Measurements from ENCODE around the gene ALDH1B1.

The ALDH1B1 gene

GRCh38 chr9:38416461-38416860, 24.0 kb downstream of the ALDH1B1 start:
- no peak for DNase-seq (ENCODE audit: low spot score)

- no peak for DNase-seq (ENCODE audit: low spot score)
These were observed 24.8 kb downstream of the ALDH1B1 start for GRCh38 chr9:38417003-38417945.

- no peak for DNase-seq (ENCODE audit: low spot score)
These were observed 25.9 kb downstream of the ALDH1B1 start for GRCh38 chr9:38418366-38418765.

GRCh38 chr9:38419181-38419580, 26.7 kb downstream of the ALDH1B1 start:
- DNase-seq (ENCODE audit: low spot score) = no peak

- DNase-seq (ENCODE audit: low spot score) = peak; percentile 29
These were observed 29.2 kb downstream of the ALDH1B1 start for GRCh38 chr9:38421498-38422211.

- no peak for DNase-seq (ENCODE audit: low spot score)
These were observed 30.2 kb downstream of the ALDH1B1 start for GRCh38 chr9:38422555-38423260.

- DNase-seq (ENCODE audit: low spot score) = no peak
These were observed 30.9 kb downstream of the ALDH1B1 start for GRCh38 chr9:38423273-38423972.

GRCh38 chr9:38423973-38424843, 31.7 kb downstream of the ALDH1B1 start, which contains the start of gene IGFBPL1:
Gene IGFBPL1 (minus strand): TSS chr9:38424454. CDS start chr9:38424424, 30 bp downstream.
- DNase-seq (ENCODE audit: low spot score) = peak; percentile 19

GRCh38 chr9:38424918-38425317, 32.4 kb downstream of the ALDH1B1 start:
- DNase-seq (ENCODE audit: low spot score) = no peak

- DNase-seq (ENCODE audit: low spot score) = no peak
These were observed 35.6 kb downstream of the ALDH1B1 start for GRCh38 chr9:38428062-38428461.

GRCh38 chr9:38431116-38431515, 38.6 kb downstream of the ALDH1B1 start:
- no peak for DNase-seq (ENCODE audit: low spot score)

GRCh38 chr9:38432922-38433510, 40.5 kb downstream of the ALDH1B1 start:
- no peak for DNase-seq (ENCODE audit: low spot score)

- no peak for DNase-seq (ENCODE audit: low spot score)
These were observed 41.9 kb downstream of the ALDH1B1 start for GRCh38 chr9:38434365-38434764.

- DNase-seq (ENCODE audit: low spot score) = no peak
These were observed 42.4 kb downstream of the ALDH1B1 start for GRCh38 chr9:38434853-38435252.

- no peak for DNase-seq (ENCODE audit: low spot score)
These were observed 43.0 kb downstream of the ALDH1B1 start for GRCh38 chr9:38435521-38435920.

GRCh38 chr9:38436708-38437107, 44.2 kb downstream of the ALDH1B1 start:
- no peak for DNase-seq (ENCODE audit: low spot score)

GRCh38 chr9:38437193-38437823, 44.8 kb downstream of the ALDH1B1 start:
- no peak for DNase-seq (ENCODE audit: low spot score)

GRCh38 chr9:38439291-38439915, 46.9 kb downstream of the ALDH1B1 start:
- DNase-seq (ENCODE audit: low spot score) = no peak

GRCh38 chr9:38439916-38440301, 47.4 kb downstream of the ALDH1B1 start:
- no peak for DNase-seq (ENCODE audit: low spot score)

Data from putamen (tissue), 1 donor.